Left lung (tissue), 10 donors: ENCODE measurements around the gene MRPL43. TPM values are rescaled to one million over a fixed set of nuclear protein-coding genes. Genes with fewer than 3 reads are reported as not detected.
A peak's percentile ranks its signal among the peaks of the same experiment; 100 is the strongest.

Source experiments
- ATAC-seq: fragments of 200-7000 bp; cut with Tn5 transposase; one replicate; pipeline ENCODE4 v1.9.1; 2020; ENCODE audit warnings: moderate library complexity
- DNase-seq, 4 donors: peaks; one replicate each; pipeline ENCODE4 v3.0.0-alpha.2; 2013 to 2020
- H3K27ac ChIP-seq, 2 donors: fragments of 200-600 bp; sonication (generic) in 1 of 2; one replicate each; pipeline versions ENCODE4 v1.5.0 to v1.8.0; 2020 to 2021
- H3K27me3 ChIP-seq, 2 donors: fragments of 200-600 bp; sonication (generic) in 1 of 2; one replicate each; pipeline versions ENCODE4 v1.5.0 to v1.8.0; 2020 to 2021
- H3K36me3 ChIP-seq, 2 donors: fragments of 200-600 bp; sonication (generic) in 1 of 2; one replicate each; pipeline versions ENCODE4 v1.5.0 to v1.8.0; 2020 to 2021
- H3K4me1 ChIP-seq, 2 donors: fragments of 200-600 bp; one replicate each; pipeline ENCODE4 v1.8.0; 2021
- H3K4me3 ChIP-seq, 2 donors: fragments of 200-600 bp; sonication (generic) in 1 of 2; one replicate each; pipeline versions ENCODE4 v1.5.0 to v1.8.0; 2020 to 2021; ENCODE audit warnings: mild to moderate bottlenecking in 1 of 2
- H3K9me3 ChIP-seq, 2 donors: fragments of 200-600 bp; sonication (generic) in 1 of 2; one replicate each; pipeline versions ENCODE4 v1.5.0 to v1.8.0; 2020 to 2021
- intact Hi-C, 2 donors: fragments of 100-400 bp; cut with DNase I; formaldehyde crosslinking; loops; one replicate each; pipeline versions ENCODE4 v1.11.2 to v1.14.2; 2022
- polyA plus RNA-seq, 6 donors: library from polyadenylated mRNA; unstranded; fragments of 120-200 nt; gene quantifications; one replicate each; pipeline ENCODE4 v1.2.1, GENCODE V29; 2013; ENCODE audit not compliant: insufficient read length in 6 of 6
- total RNA-seq, 2 donors: library from RNA; stranded (reverse); fragmentation: NEBNext Ultra II Directional; extraction: Animal tissue kit (Norgen Biotek cat#: 25700); gene quantifications; one replicate each; pipeline ENCODE4 v1.2.1, GENCODE V29; 2021
- TF ChIP-seq, protein P1 (sequence below), 2 donors: fragments of 200-600 bp; sonication (generic) in 1 of 2; IDR thresholded peaks; one replicate each; pipeline versions ENCODE4 v1.5.0 to v1.8.0; 2021; ENCODE audit warnings: antibody characterized with exemption in 2 of 2
- donor health status: DM: no; HTN: yes; CAD: no.
- donor health status: DM: no; HTN: no; CAD: no.

The MRPL43 gene
- total and polyA plus RNA-seq, 8 donors, result 55.0 to 103 (median 82.9) TPM

DNA sequence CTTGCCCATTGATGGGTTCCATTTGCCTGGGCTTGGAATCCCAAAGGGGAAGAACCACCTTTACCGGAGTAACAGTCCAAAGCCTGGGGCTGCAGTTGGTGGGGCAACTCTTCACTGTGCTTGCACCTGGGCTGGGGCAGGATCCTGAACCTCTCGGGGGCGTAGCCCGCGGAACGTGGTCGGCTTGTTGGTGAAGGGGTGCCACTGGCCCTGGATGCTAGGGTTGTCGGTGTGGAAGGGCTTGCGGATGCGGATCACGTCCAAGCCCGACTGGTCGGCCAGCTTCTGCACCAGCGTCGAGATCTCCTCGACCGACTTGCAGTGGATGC, 710 bp downstream of the MRPL43 start:
- H3K4me1 ChIP-seq, result peaks cover 14 to 33% of the 10 kb centered on the region in 2 donors
- peaks cover 0 to 45% of the 10 kb centered on the region in 2 donors for H3K36me3 ChIP-seq
- TF ChIP-seq, protein P1, sequence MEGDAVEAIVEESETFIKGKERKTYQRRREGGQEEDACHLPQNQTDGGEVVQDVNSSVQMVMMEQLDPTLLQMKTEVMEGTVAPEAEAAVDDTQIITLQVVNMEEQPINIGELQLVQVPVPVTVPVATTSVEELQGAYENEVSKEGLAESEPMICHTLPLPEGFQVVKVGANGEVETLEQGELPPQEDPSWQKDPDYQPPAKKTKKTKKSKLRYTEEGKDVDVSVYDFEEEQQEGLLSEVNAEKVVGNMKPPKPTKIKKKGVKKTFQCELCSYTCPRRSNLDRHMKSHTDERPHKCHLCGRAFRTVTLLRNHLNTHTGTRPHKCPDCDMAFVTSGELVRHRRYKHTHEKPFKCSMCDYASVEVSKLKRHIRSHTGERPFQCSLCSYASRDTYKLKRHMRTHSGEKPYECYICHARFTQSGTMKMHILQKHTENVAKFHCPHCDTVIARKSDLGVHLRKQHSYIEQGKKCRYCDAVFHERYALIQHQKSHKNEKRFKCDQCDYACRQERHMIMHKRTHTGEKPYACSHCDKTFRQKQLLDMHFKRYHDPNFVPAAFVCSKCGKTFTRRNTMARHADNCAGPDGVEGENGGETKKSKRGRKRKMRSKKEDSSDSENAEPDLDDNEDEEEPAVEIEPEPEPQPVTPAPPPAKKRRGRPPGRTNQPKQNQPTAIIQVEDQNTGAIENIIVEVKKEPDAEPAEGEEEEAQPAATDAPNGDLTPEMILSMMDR (IDR thresholded peaks at IDR 0.05), result no peak
- H3K27me3 ChIP-seq, result no peaks in the 10 kb centered on the region
- H3K4me3 ChIP-seq, result peak overlapping the region; percentile 73 to 92
- intact Hi-C loops, result no loop called here
- no peak overlapping the region for H3K27ac ChIP-seq
- no peaks in the 10 kb centered on the region for H3K9me3 ChIP-seq
- no peak for DNase-seq
- ATAC-seq, result no peak

- Histone ChIP-seq H3K36me3 (peaks cover 0 to 45% of the 10 kb centered on the region in 2 donors), H3K9me3 (no peaks in the 10 kb centered on the region), H3K4me1 (peaks cover 14 to 33% of the 10 kb centered on the region in 2 donors), H3K27ac (no peak overlapping the region), H3K4me3 (no peak overlapping the region), H3K27me3 (no peaks in the 10 kb centered on the region)
- TF ChIP-seq, protein P1 (IDR thresholded peaks at IDR 0.05), result no peak
- no peak for ATAC-seq
- DNase-seq, result no peak
- intact Hi-C loops, result no loop called here
Measured at GRCh38 chr10:100985336-100985735, 2.0 kb downstream of the MRPL43 start.

GRCh38 chr10:100984672-100985177, 2.6 kb downstream of the MRPL43 start:
- ATAC-seq (no peak), DNase-seq (no peak)
- H3K27ac ChIP-seq, result no peak overlapping the region
- TF ChIP-seq, protein P1 (IDR thresholded peaks at IDR 0.05), result no peak
- intact Hi-C loops, result no loop called here
- H3K27me3 ChIP-seq, result no peaks in the 10 kb centered on the region
- H3K9me3 ChIP-seq, result no peaks in the 10 kb centered on the region
- peaks cover 14 to 31% of the 10 kb centered on the region in 2 donors for H3K4me1 ChIP-seq
- H3K4me3 ChIP-seq, result no peak overlapping the region
- peaks cover 0 to 45% of the 10 kb centered on the region in 2 donors for H3K36me3 ChIP-seq

- H3K27me3 ChIP-seq, result no peaks in the 10 kb centered on the region
- ATAC-seq (no peak), DNase-seq (no peak)
- TF ChIP-seq, protein P1 (IDR thresholded peaks at IDR 0.05), result no peak
- intact Hi-C loops, result no loop called here
- H3K36me3 ChIP-seq, result peaks cover 0 to 46% of the 10 kb centered on the region in 2 donors
- peaks cover 14 to 25% of the 10 kb centered on the region in 2 donors for H3K4me1 ChIP-seq
- H3K4me3 ChIP-seq, result no peak overlapping the region
- no peaks in the 10 kb centered on the region for H3K9me3 ChIP-seq
- no peak overlapping the region for H3K27ac ChIP-seq
Measured at GRCh38 chr10:100983868-100984671, 3.2 kb downstream of the MRPL43 start.

DNA sequence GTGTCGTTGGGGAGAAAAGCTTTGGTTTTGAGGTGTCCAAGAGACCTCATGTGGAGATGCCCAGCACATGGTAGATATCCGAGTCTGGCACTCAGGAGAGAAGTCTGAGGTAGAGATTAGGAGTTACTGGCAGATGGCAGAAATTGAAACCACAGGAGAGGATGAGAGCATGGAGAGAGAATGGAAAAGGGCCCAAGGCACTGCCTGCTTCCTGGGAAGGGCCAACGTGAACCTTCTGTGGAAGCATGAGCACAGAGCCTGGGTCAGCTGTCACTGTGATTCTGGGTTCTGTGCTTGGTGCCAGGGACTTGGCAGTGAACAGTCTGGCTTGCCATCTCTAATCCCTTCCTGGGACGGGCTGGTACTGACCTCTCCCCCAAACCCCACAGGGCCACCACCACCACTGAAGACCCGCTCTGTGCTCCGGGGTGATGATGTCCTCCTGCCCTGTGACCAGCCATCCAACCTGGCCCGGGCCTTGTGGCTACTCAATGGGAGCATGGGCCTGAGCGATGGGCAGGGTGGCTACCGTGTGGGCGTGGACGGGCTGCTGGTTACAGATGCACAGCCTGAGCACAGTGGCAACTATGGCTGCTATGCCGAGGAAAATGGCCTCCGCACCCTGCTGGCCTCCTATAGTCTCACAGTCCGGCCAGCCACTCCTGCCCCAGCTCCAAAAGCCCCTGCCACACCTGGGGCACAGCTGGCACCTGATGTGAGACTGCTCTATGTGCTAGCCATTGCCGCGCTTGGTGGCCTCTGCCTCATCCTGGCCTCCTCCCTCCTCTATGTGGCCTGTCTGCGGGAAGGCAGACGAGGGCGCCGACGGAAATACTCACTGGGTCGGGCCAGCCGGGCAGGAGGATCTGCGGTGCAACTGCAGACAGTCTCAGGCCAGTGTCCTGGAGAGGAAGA, 4.1 kb downstream of the MRPL43 start:
- H3K4me1 ChIP-seq, result peaks cover 14 to 16% of the 10 kb centered on the region in 2 donors
- peaks cover 0 to 53% of the 10 kb centered on the region in 2 donors for H3K36me3 ChIP-seq
- H3K27me3 ChIP-seq, result no peaks in the 10 kb centered on the region
- ATAC-seq (no peak), DNase-seq (no peak)
- TF ChIP-seq, protein P1 (IDR thresholded peaks at IDR 0.05), result no peak
- no peaks in the 10 kb centered on the region for H3K9me3 ChIP-seq
- no peak overlapping the region for H3K27ac ChIP-seq
- intact Hi-C loops, result no loop called here
- H3K4me3 ChIP-seq, result no peak overlapping the region
